DMS114 treated with DMSO at 0.1 percent for 48 hours (cell line): Measurements from ENCODE around the gene CYP4F2.
"Not testable (repeated sequence)": the region's sequence is repeated elsewhere in the genome, so short reads cannot be mapped to it uniquely, and the experiment has no call there.

Experiments used
- DNase-seq: peaks from one replicate; lab custom pipeline; 2025; ENCODE audit not compliant: unreplicated experiment; lab: John Stamatoyannopoulos, UW

The CYP4F2 gene

GRCh38 chr19:15850385-15850784, 47.5 kb downstream of the CYP4F2 start:
- DNase-seq: no peak

- DNase-seq: no peak
These were observed 51.0 kb downstream of the CYP4F2 start for GRCh38 chr19:15846923-15847322.

GRCh38 chr19:15843894-15844222, 54.0 kb downstream of the CYP4F2 start:
- not testable (repeated sequence) for DNase-seq

- no peak for DNase-seq
These were observed 54.5 kb downstream of the CYP4F2 start for GRCh38 chr19:15843203-15843893.

- DNase-seq: no peak
These were observed 55.9 kb downstream of the CYP4F2 start for GRCh38 chr19:15841875-15842569.

- DNase-seq: no peak
These were observed 57.0 kb downstream of the CYP4F2 start for GRCh38 chr19:15840833-15841232.

GRCh38 chr19:15839888-15840287, 58.0 kb downstream of the CYP4F2 start:
- not testable (repeated sequence) for DNase-seq

GRCh38 chr19:15838351-15838750, 59.5 kb downstream of the CYP4F2 start:
- no peak for DNase-seq

- no peak for DNase-seq
These were observed 60.6 kb downstream of the CYP4F2 start for GRCh38 chr19:15837221-15837731.

- peak; percentile 97 for DNase-seq
These were observed 61.3 kb downstream of the CYP4F2 start for GRCh38 chr19:15836330-15837220.

GRCh38 chr19:15835565-15836329, 62.1 kb downstream of the CYP4F2 start:
- not testable (repeated sequence) for DNase-seq

- DNase-seq: not testable (repeated sequence)
These were observed 63.6 kb downstream of the CYP4F2 start for GRCh38 chr19:15834232-15834631.

- DNase-seq: no peak
These were observed 66.2 kb downstream of the CYP4F2 start for GRCh38 chr19:15831626-15832025.

GRCh38 chr19:15829786-15830185, 68.1 kb downstream of the CYP4F2 start:
- no peak for DNase-seq

- DNase-seq: no peak
These were observed 68.6 kb downstream of the CYP4F2 start for GRCh38 chr19:15829306-15829698.

- DNase-seq: not testable (repeated sequence)
These were observed 69.1 kb downstream of the CYP4F2 start for GRCh38 chr19:15828611-15829305.

- no peak for DNase-seq
These were observed 69.7 kb downstream of the CYP4F2 start for GRCh38 chr19:15828121-15828610.
